ENCODE measurements around the gene PIP5K1C.

Gene PIP5K1C

GRCh38 chr19:3621689-3622088 lies 78.6 kb downstream of the PIP5K1C start:
- DNase-seq: no peak

- no peak for DNase-seq
These were observed 79.3 kb downstream of the PIP5K1C start for GRCh38 chr19:3620817-3621547.

- DNase-seq: no peak
These were observed 80.0 kb downstream of the PIP5K1C start for GRCh38 chr19:3620145-3620816.

GRCh38 chr19:3619631-3620012 lies 80.6 kb downstream of the PIP5K1C start:
- no peak for DNase-seq

- DNase-seq: no peak
These were observed 81.2 kb downstream of the PIP5K1C start for GRCh38 chr19:3618811-3619630.

- no peak for DNase-seq
These were observed 82.0 kb downstream of the PIP5K1C start for GRCh38 chr19:3618144-3618810.

GRCh38 chr19:3617463-3617862 lies 82.8 kb downstream of the PIP5K1C start:
- DNase-seq: no peak

GRCh38 chr19:3615524-3616135 lies 84.6 kb downstream of the PIP5K1C start:
- no peak for DNase-seq

GRCh38 chr19:3614858-3615505 lies 85.3 kb downstream of the PIP5K1C start:
- DNase-seq: no peak

- DNase-seq: no peak
These were observed 86.2 kb downstream of the PIP5K1C start for GRCh38 chr19:3613818-3614661.

- no peak for DNase-seq
These were observed 87.1 kb downstream of the PIP5K1C start for GRCh38 chr19:3612901-3613741.

- DNase-seq: no peak
These were observed 87.9 kb downstream of the PIP5K1C start for GRCh38 chr19:3612330-3612729.

- no peak for DNase-seq
These were observed 88.4 kb downstream of the PIP5K1C start for GRCh38 chr19:3611841-3612240.

GRCh38 chr19:3610745-3611717 lies 89.2 kb downstream of the PIP5K1C start:
- DNase-seq: no peak

GRCh38 chr19:3609779-3610719 lies 90.2 kb downstream of the PIP5K1C start:
- no peak for DNase-seq

GRCh38 chr19:3608750-3609322 lies 91.4 kb downstream of the PIP5K1C start:
- DNase-seq: no peak

GRCh38 chr19:3608079-3608641 lies 92.1 kb downstream of the PIP5K1C start:
- DNase-seq: no peak
